22Rv1 (cell line): ENCODE results near the gene SIK2.

Experiments
- ZFX ChIP-seq: fragments of 450-650 bp; IDR thresholded peaks from 2 replicates; pipeline ENCODE4 v1.6.1; 2017; ENCODE audit warnings: antibody characterized with exemption, borderline replicate concordance
- TF ChIP-seq, protein P1 (sequence below): fragments of 450-650 bp; IDR thresholded peaks from 2 replicates; pipeline ENCODE4 v1.5.1; 2017; ENCODE audit warnings: mild to moderate bottlenecking

DNA sequence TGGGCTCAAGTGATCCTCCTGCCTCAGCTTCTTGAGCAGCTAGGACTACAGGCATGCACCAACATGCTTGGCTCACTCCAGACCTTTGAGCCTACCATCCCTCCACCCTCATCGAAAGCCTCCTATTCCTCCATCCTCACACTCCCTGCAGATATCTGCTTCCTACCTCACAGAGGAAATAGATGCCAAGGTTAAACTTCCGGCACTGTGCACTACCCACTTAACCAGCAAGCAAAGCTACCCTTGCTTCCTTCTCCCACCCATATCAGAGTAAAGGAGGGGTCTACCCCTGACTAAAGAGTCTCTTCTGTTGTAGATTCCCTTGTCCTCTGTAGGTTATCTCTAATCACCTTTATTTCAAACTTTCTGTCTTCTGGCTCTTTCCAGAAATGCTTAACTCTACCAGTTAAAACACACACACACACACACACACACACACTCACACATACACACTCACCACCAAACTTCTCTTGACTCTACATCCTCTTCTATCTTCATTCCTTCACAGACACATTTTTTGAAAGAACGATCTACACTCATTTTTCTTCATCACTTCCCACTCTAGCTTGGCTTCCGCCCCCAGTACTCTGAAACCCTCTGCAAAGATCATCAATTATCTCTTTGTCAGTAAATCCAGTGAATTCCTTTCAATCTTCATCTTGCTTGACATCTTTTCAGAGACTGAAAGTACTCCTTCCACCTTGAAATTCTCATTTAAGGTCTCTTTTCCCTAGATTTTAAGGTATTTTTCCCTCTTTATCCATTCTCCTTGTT, 10.9 kb upstream of the SIK2 start:
- TF ChIP-seq, protein P1, sequence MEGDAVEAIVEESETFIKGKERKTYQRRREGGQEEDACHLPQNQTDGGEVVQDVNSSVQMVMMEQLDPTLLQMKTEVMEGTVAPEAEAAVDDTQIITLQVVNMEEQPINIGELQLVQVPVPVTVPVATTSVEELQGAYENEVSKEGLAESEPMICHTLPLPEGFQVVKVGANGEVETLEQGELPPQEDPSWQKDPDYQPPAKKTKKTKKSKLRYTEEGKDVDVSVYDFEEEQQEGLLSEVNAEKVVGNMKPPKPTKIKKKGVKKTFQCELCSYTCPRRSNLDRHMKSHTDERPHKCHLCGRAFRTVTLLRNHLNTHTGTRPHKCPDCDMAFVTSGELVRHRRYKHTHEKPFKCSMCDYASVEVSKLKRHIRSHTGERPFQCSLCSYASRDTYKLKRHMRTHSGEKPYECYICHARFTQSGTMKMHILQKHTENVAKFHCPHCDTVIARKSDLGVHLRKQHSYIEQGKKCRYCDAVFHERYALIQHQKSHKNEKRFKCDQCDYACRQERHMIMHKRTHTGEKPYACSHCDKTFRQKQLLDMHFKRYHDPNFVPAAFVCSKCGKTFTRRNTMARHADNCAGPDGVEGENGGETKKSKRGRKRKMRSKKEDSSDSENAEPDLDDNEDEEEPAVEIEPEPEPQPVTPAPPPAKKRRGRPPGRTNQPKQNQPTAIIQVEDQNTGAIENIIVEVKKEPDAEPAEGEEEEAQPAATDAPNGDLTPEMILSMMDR: no peak
- no peak for TF ChIP-seq ZFX
